GM19239 (cell line): ENCODE measurements around the gene ADORA1.

ENCODE experiments used
- DNase-seq: peaks from one replicate; pipeline ENCODE4 v3.0.0; 2011; ENCODE audit warnings: low spot score; ENCODE audit not compliant: insufficient read length
- FAIRE-seq: peaks from 2 replicates; lab custom pipeline; 2011; peaks lifted over from hg19 to GRCh38; lab: Jason Lieb, UNC

Gene ADORA1

GRCh38 chr1:203091761-203092330 lies 35.7 kb upstream of the ADORA1 start:
- no peak for DNase-seq
- FAIRE-seq: no peak

GRCh38 chr1:203093754-203094410 lies 33.6 kb upstream of the ADORA1 start:
- FAIRE-seq: no peak
- DNase-seq: no peak

- FAIRE-seq (no peak), DNase-seq (no peak)
These were observed 32.4 kb upstream of the ADORA1 start for GRCh38 chr1:203095061-203095690.

- no peak for DNase-seq
- no peak for FAIRE-seq
These were observed 31.0 kb upstream of the ADORA1 start for GRCh38 chr1:203096566-203096965.

GRCh38 chr1:203097001-203097400 lies 30.5 kb upstream of the ADORA1 start:
- FAIRE-seq: no peak
- no peak for DNase-seq

GRCh38 chr1:203098445-203098844 lies 29.1 kb upstream of the ADORA1 start:
- FAIRE-seq: no peak

GRCh38 chr1:203098914-203099520 lies 28.5 kb upstream of the ADORA1 start:
- DNase-seq: no peak
- FAIRE-seq: no peak

More at GRCh38 chr1:203098445-203098844, 29.1 kb upstream of the ADORA1 start:
- DNase-seq: no peak

GRCh38 chr1:203099805-203100515 lies 27.6 kb upstream of the ADORA1 start:
- FAIRE-seq: no peak

GRCh38 chr1:203100516-203100869 lies 27.0 kb upstream of the ADORA1 start:
- no peak for FAIRE-seq
- no peak for DNase-seq

More at GRCh38 chr1:203099805-203100515, 27.6 kb upstream of the ADORA1 start:
- no peak for DNase-seq

GRCh38 chr1:203101813-203102634 lies 25.5 kb upstream of the ADORA1 start:
- DNase-seq: no peak
- no peak for FAIRE-seq

- FAIRE-seq: no peak
These were observed 24.3 kb upstream of the ADORA1 start for GRCh38 chr1:203103216-203103615.

GRCh38 chr1:203103829-203104495 lies 23.6 kb upstream of the ADORA1 start:
- FAIRE-seq (no peak), DNase-seq (no peak)

More at GRCh38 chr1:203103216-203103615, 24.3 kb upstream of the ADORA1 start:
- DNase-seq: no peak

GRCh38 chr1:203104789-203105390 lies 22.6 kb upstream of the ADORA1 start:
- no peak for FAIRE-seq
- DNase-seq: no peak

GRCh38 chr1:203112475-203112874 lies 15.1 kb upstream of the ADORA1 start:
- DNase-seq: no peak
- no peak for FAIRE-seq

GRCh38 chr1:203113308-203113707 lies 14.2 kb upstream of the ADORA1 start:
- DNase-seq (no peak), FAIRE-seq (no peak)

GRCh38 chr1:203114202-203114601 lies 13.3 kb upstream of the ADORA1 start:
- FAIRE-seq: no peak

GRCh38 chr1:203116091-203116820 lies 11.3 kb upstream of the ADORA1 start:
- FAIRE-seq: no peak
- no peak for DNase-seq

More at GRCh38 chr1:203114202-203114601, 13.3 kb upstream of the ADORA1 start:
- no peak for DNase-seq
